GM18907 (cell line): Measurements from ENCODE around the gene PRTG.

Source experiments
- ATAC-seq: cut with Tn5 transposase; IDR thresholded peaks from one replicate; pipeline ENCODE4 v1.9.1; 2021; ENCODE audit warnings: mild to moderate bottlenecking, moderate library complexity; ENCODE audit not compliant: unreplicated experiment

Gene PRTG

DNA sequence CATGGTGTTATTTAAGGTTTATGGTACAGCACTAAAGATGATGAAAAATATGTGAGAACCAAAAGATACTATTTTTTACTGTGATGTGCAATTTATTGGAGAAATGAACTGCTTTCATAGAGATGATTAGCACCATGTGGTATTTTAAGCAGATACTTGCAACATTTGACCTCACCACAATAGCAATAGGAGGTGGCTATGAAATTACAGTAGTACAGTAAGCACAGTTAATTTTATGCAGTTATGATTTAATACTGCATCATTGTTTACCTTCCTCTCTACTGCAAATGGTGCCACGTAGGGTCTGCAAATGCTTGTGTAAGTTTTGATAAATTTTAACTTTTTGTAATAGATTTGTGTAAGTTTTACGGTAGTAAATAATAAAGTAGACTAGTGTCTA, 168.9 kb downstream of the PRTG start:
- no peak for ATAC-seq

- no peak for ATAC-seq
Measured at GRCh38 chr15:55573224-55573623, 169.7 kb downstream of the PRTG start.

DNA sequence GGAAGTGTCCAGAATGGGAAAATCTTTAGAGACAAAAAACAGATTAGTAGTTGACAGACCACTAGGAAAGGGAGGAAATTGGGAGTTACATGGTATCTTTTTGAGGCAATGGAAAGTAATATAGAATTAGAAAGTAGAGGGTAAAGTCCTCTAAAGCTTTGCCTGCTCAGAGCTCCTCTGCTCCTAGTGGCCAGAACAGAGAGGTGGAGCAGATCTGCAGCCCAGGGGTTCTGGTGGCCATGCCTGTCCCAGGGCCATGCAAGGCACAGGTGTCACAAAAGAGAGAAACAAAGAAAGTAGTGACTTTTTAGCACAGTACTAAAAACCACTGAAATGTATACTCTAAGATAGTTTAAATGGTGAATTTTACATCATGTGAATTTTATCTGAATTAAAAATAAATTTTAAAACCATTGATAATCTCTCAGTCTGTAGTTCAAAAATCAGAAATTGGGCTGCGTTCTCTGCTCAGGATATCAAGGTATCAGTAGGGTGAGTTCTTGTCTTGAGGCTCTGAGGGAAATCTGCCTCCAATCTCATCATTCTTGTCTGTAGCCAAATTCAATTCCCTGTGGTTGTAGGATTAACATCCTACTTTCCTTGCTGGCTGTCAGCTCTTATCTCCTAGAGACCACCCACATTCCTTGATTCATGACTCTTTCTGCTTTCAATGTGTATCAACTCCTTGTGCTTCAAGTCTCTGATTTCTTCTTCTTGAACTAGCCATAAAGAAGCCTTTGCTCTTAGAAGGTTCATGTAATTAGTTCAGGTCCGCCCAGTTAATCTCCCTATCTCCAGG, 178.4 kb downstream of the PRTG start:
- no peak for ATAC-seq

- ATAC-seq: no peak
Measured at GRCh38 chr15:55562601-55563000, 180.4 kb downstream of the PRTG start.
